Mucosa of stomach (tissue), 1 donor: ENCODE results near the gene R3HDM4.
"Not testable (repeated sequence)": the region's sequence is repeated elsewhere in the genome, so short reads cannot be mapped to it uniquely, and the experiment has no call there.

Experiments used
- H3K27me3 ChIP-seq: one replicate; pipeline ENCODE4 v1.7.0; 2013; ENCODE audit warnings: mild to moderate bottlenecking, low read length; ENCODE audit not compliant: control insufficient read depth, insufficient read depth
- H3K36me3 ChIP-seq: one replicate; pipeline ENCODE4 v1.7.0; 2013; ENCODE audit warnings: low read length; ENCODE audit not compliant: control insufficient read depth, insufficient read depth
- H3K4me1 ChIP-seq: one replicate; pipeline ENCODE4 v1.7.0; 2013; ENCODE audit warnings: mild to moderate bottlenecking, low read length; ENCODE audit not compliant: control insufficient read depth, insufficient read depth
- H3K4me3 ChIP-seq: one replicate; pipeline ENCODE4 v1.7.0; 2013; ENCODE audit warnings: low read length
- H3K9ac ChIP-seq: one replicate; pipeline ENCODE4 v1.7.0; 2013; ENCODE audit warnings: mild to moderate bottlenecking, low read length, moderate library complexity
- H3K9me3 ChIP-seq: one replicate; pipeline ENCODE4 v1.7.0; 2013; ENCODE audit warnings: mild to moderate bottlenecking, low read length, moderate library complexity; ENCODE audit not compliant: control insufficient read depth
- donor health status: Pancreatic carcinoma.

Gene R3HDM4

GRCh38 chr19:913080-913748 lies at the start of gene R3HDM4:
R3HDM4 (minus strand) TSS chr19:913219; CDS start chr19:913157, 62 bp downstream.
- H3K4me3 ChIP-seq = peak within 1 kb of the TSS; percentile 92
- peaks cover 27% of the 10 kb centered on the region for H3K4me1 ChIP-seq
- H3K9me3 ChIP-seq = no peaks in the 10 kb centered on the region
- H3K9ac ChIP-seq = peak within 1 kb of the TSS; percentile 98
- peaks cover 17% of the 10 kb centered on the region for H3K27me3 ChIP-seq
- H3K36me3 ChIP-seq = no peaks in the 10 kb centered on the region

- Histone ChIP-seq H3K9ac (no peak overlapping the region), H3K36me3 (no peaks in the 10 kb centered on the region), H3K4me1 (peaks cover 13% of the 10 kb centered on the region), H3K27me3 (no peaks in the 10 kb centered on the region), H3K9me3 (no peaks in the 10 kb centered on the region), H3K4me3 (no peak overlapping the region)
Observed at GRCh38 chr19:961866-962620, 49.0 kb upstream of the R3HDM4 start.

- Histone ChIP-seq H3K4me1 (peaks cover 13% of the 10 kb centered on the region), H3K36me3 (no peaks in the 10 kb centered on the region), H3K27me3 (peaks cover 4% of the 10 kb centered on the region), H3K9ac (no peak overlapping the region), H3K4me3 (no peak overlapping the region), H3K9me3 (no peaks in the 10 kb centered on the region)
Observed at GRCh38 chr19:960601-960938, 47.6 kb upstream of the R3HDM4 start.

GRCh38 chr19:960020-960419 lies 47.0 kb upstream of the R3HDM4 start:
- Histone ChIP-seq H3K36me3 (no peaks in the 10 kb centered on the region), H3K9ac (no peak overlapping the region), H3K27me3 (peaks cover 4% of the 10 kb centered on the region), H3K9me3 (no peaks in the 10 kb centered on the region), H3K4me3 (no peak overlapping the region), H3K4me1 (peaks cover 13% of the 10 kb centered on the region)

GRCh38 chr19:958967-959855 lies 46.2 kb upstream of the R3HDM4 start:
- no peaks in the 10 kb centered on the region for H3K36me3 ChIP-seq
- H3K4me3 ChIP-seq = no peak overlapping the region
- H3K4me1 ChIP-seq = peaks cover 13% of the 10 kb centered on the region

GRCh38 chr19:957578-957977 lies 44.6 kb upstream of the R3HDM4 start:
- H3K9ac ChIP-seq, H3K4me3 ChIP-seq, H3K9me3 ChIP-seq, H3K27me3 ChIP-seq, H3K36me3 ChIP-seq: not testable (repeated sequence)
- H3K4me1 ChIP-seq = peaks cover 22% of the 10 kb centered on the region

More at GRCh38 chr19:958967-959855, 46.2 kb upstream of the R3HDM4 start:
- Histone ChIP-seq H3K27me3 (peaks cover 4% of the 10 kb centered on the region), H3K9me3 (no peaks in the 10 kb centered on the region), H3K9ac (no peak overlapping the region)

GRCh38 chr19:956766-957440 lies 43.9 kb upstream of the R3HDM4 start:
- no peak overlapping the region for H3K4me3 ChIP-seq
- no peaks in the 10 kb centered on the region for H3K36me3 ChIP-seq
- peaks cover 22% of the 10 kb centered on the region for H3K4me1 ChIP-seq
- H3K9me3 ChIP-seq = no peaks in the 10 kb centered on the region
- H3K9ac ChIP-seq = no peak overlapping the region
- H3K27me3 ChIP-seq = peaks cover 7% of the 10 kb centered on the region

GRCh38 chr19:955803-956765 lies 43.1 kb upstream of the R3HDM4 start:
- Histone ChIP-seq H3K4me1 (peaks cover 21% of the 10 kb centered on the region), H3K9ac (no peak overlapping the region), H3K9me3 (no peaks in the 10 kb centered on the region), H3K36me3 (no peaks in the 10 kb centered on the region), H3K27me3 (peaks cover 7% of the 10 kb centered on the region), H3K4me3 (no peak overlapping the region)

GRCh38 chr19:954672-955494 lies 41.9 kb upstream of the R3HDM4 start:
- Histone ChIP-seq H3K27me3 (peaks cover 7% of the 10 kb centered on the region), H3K9me3 (no peaks in the 10 kb centered on the region), H3K9ac (no peak overlapping the region), H3K4me3 (no peak overlapping the region), H3K36me3 (no peaks in the 10 kb centered on the region), H3K4me1 (peaks cover 21% of the 10 kb centered on the region)

GRCh38 chr19:954272-954671 lies 41.3 kb upstream of the R3HDM4 start:
- H3K9me3 ChIP-seq = no peaks in the 10 kb centered on the region
- no peak overlapping the region for H3K4me3 ChIP-seq
- no peaks in the 10 kb centered on the region for H3K36me3 ChIP-seq
- peaks cover 7% of the 10 kb centered on the region for H3K27me3 ChIP-seq
- peaks cover 20% of the 10 kb centered on the region for H3K4me1 ChIP-seq
- H3K9ac ChIP-seq = no peak overlapping the region
